ENCODE measurements around the gene MRTFB. TPM values are rescaled to one million over a fixed set of nuclear protein-coding genes. Genes with fewer than 3 reads are reported as not detected.

MRTFB gene
- total and polyA plus RNA-seq, 2 of the 13 experiments (the other 11 are each of a cell fraction or from before 2014, with no cell fraction given): 11.4 to 14.0 TPM

GRCh38 chr16:14070877-14071575 lies at the start of gene MRTFB (continued):
- TF ChIP-seq ZMAT3 (CRISPR knock-in tag; conservative IDR thresholded peaks at IDR 0.05) (peak; percentile 92), BRF2 (CRISPR knock-in tag; IDR thresholded peaks at IDR 0.05) (no peak; the same call in 1 of the 2 replicates), ZNF609 (CRISPR knock-in tag; IDR thresholded peaks at IDR 0.05; ENCODE audit: borderline replicate concordance) (peak; percentile 70), ZNF761 (CRISPR knock-in tag; conservative IDR thresholded peaks at IDR 0.05) (peak; percentile 79), ZBTB21 (CRISPR knock-in tag; IDR thresholded peaks at IDR 0.05) (0 out of 2 replicates have a peak, but pooled peaks have one; percentile 19), ISL2 (CRISPR knock-in tag; IDR thresholded peaks at IDR 0.05) (peak; percentile 67; the same call in 1 of the 2 replicates), RBAK (CRISPR knock-in tag; IDR thresholded peaks at IDR 0.05) (no peak), DZIP1 (CRISPR knock-in tag; IDR thresholded peaks at IDR 0.05) (peak; percentile 85), WIZ (CRISPR knock-in tag; IDR thresholded peaks at IDR 0.05) (peak; percentile 87), TOE1 (CRISPR knock-in tag; IDR thresholded peaks at IDR 0.05) (peak; percentile 60; the same call in 1 of the 2 replicates), MNT (IDR thresholded peaks at IDR 0.05) (no peak), NBN (conservative IDR thresholded peaks at IDR 0.05) (no peak), KLF9 (CRISPR knock-in tag; IDR thresholded peaks at IDR 0.05; ENCODE audit: low read depth) (peak; percentile 77; the same call in 1 of the 2 replicates), ZNF768 (CRISPR knock-in tag; IDR thresholded peaks at IDR 0.05) (peak; percentile 5; the same call in 1 of the 2 replicates), IKZF1 (IDR thresholded peaks at IDR 0.05) (no peak), ZFP36L1 (CRISPR knock-in tag; IDR thresholded peaks at IDR 0.05) (0 out of 2 replicates have a peak, but pooled peaks have one; percentile 78), SMYD3 (CRISPR knock-in tag; IDR thresholded peaks at IDR 0.05) (no peak; the same call in 1 of the 2 replicates), ZNF704 (CRISPR knock-in tag; IDR thresholded peaks at IDR 0.05; ENCODE audit: borderline replicate concordance) (peak; percentile 81)

Measured in HepG2 (cell line).